ENCODE measurements around the gene BTNL9.
"Not testable (repeated sequence)": the region's sequence is repeated elsewhere in the genome, so short reads cannot be mapped to it uniquely, and the experiment has no call there.

BTNL9 gene

GRCh38 chr5:181092428-181092827, 52.4 kb downstream of the BTNL9 start:
- no peak for DNase-seq
- CTCF ChIA-PET: no interaction called here
- no peak overlapping the region for H3K27ac ChIP-seq (ENCODE audit: insufficient read depth in 1 of 2, low read depth in 1 of 2, low read length in 2 of 2, poor library complexity in 1 of 2, severe bottlenecking in 2 of 2)
- no peaks in the 10 kb centered on the region for H3K4me1 ChIP-seq (ENCODE audit: control extremely low read depth in 1 of 4, control insufficient read depth in 4 of 4, insufficient read depth in 4 of 4, low read length in 3 of 4)
- no peak overlapping the region for H3K4me3 ChIP-seq (ENCODE audit: control insufficient read depth in 1 of 7, extremely low read depth in 1 of 7, insufficient read depth in 4 of 7, low read depth in 2 of 7, low read length in 6 of 7)
- POLR2A ChIA-PET: no interaction called here
- peaks cover 0 to 20% (median 11%) of the 10 kb centered on the region in 5 experiments for H3K27me3 ChIP-seq (replicated peaks in 2 of 5; ENCODE audit: control insufficient read depth in 4 of 5, insufficient read depth in 5 of 5, low read length in 4 of 5)
- WGBS (ENCODE audit: insufficient coverage): 79% methylated on average over 5 of the region's 7 CpGs
- H3K36me3 ChIP-seq (ENCODE audit: control insufficient read depth in 4 of 4, insufficient read depth in 4 of 4, low read length in 3 of 4): no peaks in the 10 kb centered on the region
- H3K9me3 ChIP-seq (ENCODE audit: control extremely low read depth in 1 of 5, control insufficient read depth in 4 of 5, insufficient read depth in 2 of 5, low read depth in 1 of 5, low read length in 4 of 5): peaks cover 0 to 4% (median 0%) of the 10 kb centered on the region in 5 experiments

GRCh38 chr5:181095162-181095561, 55.1 kb downstream of the BTNL9 start:
- POLR2A ChIA-PET; H3K36me3 ChIP-seq (ENCODE audit: control insufficient read depth in 4 of 4, insufficient read depth in 4 of 4, low read length in 3 of 4); H3K4me3 ChIP-seq (ENCODE audit: control insufficient read depth in 1 of 7, extremely low read depth in 1 of 7, insufficient read depth in 4 of 7, low read depth in 2 of 7, low read length in 6 of 7); CTCF ChIA-PET; H3K9me3 ChIP-seq (ENCODE audit: control extremely low read depth in 1 of 5, control insufficient read depth in 4 of 5, insufficient read depth in 2 of 5, low read depth in 1 of 5, low read length in 4 of 5); H3K27ac ChIP-seq (ENCODE audit: insufficient read depth in 1 of 2, low read depth in 1 of 2, low read length in 2 of 2, poor library complexity in 1 of 2, severe bottlenecking in 2 of 2); DNase-seq; H3K4me1 ChIP-seq (ENCODE audit: control extremely low read depth in 1 of 4, control insufficient read depth in 4 of 4, insufficient read depth in 4 of 4, low read length in 3 of 4): not testable (repeated sequence)
- peaks cover 3 to 33% (median 19%) of the 10 kb centered on the region in 5 experiments for H3K27me3 ChIP-seq (replicated peaks in 2 of 5; ENCODE audit: control insufficient read depth in 4 of 5, insufficient read depth in 5 of 5, low read length in 4 of 5)
- no CpG with 5 or more reads among the region's 3 CpGs for WGBS (ENCODE audit: insufficient coverage)

DNA sequence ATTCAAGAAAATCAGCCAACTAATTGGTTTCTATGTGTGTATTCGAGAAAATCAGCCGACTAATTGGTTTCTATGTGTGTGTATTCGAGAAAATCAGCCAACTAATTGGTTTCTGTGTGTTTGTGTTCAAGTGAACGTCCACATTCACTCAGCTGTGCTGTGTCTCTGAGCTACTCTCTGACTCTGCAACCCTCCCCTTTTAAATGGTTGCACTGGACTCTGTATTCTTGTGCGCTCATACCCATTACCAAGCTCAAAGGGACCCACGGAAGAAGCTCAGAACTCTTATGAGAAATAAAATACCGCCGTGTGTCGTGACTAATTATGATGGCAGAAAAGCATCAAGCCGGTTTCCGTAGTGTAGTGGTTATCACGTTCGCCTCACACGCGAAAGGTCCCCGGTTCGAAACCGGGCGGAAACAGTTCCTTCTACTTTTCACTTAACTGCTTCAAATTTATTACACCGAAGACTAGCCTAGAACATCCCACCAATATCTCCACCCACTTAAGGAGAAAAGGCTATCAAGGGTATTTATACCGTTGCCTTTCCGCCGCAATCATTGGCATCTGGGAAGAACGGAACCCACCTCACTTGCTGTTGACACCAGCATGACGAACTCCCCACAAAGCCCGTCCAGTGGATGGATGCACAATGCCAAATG, 56.8 kb downstream of the BTNL9 start:
- H3K36me3 ChIP-seq (ENCODE audit: control insufficient read depth in 4 of 4, insufficient read depth in 4 of 4, low read length in 3 of 4); H3K27ac ChIP-seq (ENCODE audit: insufficient read depth in 1 of 2, low read depth in 1 of 2, low read length in 2 of 2, poor library complexity in 1 of 2, severe bottlenecking in 2 of 2); DNase-seq; CTCF ChIA-PET; H3K9me3 ChIP-seq (ENCODE audit: control extremely low read depth in 1 of 5, control insufficient read depth in 4 of 5, insufficient read depth in 2 of 5, low read depth in 1 of 5, low read length in 4 of 5); POLR2A ChIA-PET; H3K4me1 ChIP-seq (ENCODE audit: control extremely low read depth in 1 of 4, control insufficient read depth in 4 of 4, insufficient read depth in 4 of 4, low read length in 3 of 4); H3K4me3 ChIP-seq (ENCODE audit: control insufficient read depth in 1 of 7, extremely low read depth in 1 of 7, insufficient read depth in 4 of 7, low read depth in 2 of 7, low read length in 6 of 7): not testable (repeated sequence)
- no CpG with 5 or more reads among the region's 26 CpGs for WGBS (ENCODE audit: insufficient coverage)
- H3K27me3 ChIP-seq (replicated peaks in 2 of 5; ENCODE audit: control insufficient read depth in 4 of 5, insufficient read depth in 5 of 5, low read length in 4 of 5): peaks cover 3 to 38% (median 21%) of the 10 kb centered on the region in 5 experiments

- CTCF ChIA-PET; DNase-seq; H3K27ac ChIP-seq (ENCODE audit: insufficient read depth in 1 of 2, low read depth in 1 of 2, low read length in 2 of 2, poor library complexity in 1 of 2, severe bottlenecking in 2 of 2); POLR2A ChIA-PET; H3K9me3 ChIP-seq (ENCODE audit: control extremely low read depth in 1 of 5, control insufficient read depth in 4 of 5, insufficient read depth in 2 of 5, low read depth in 1 of 5, low read length in 4 of 5); H3K36me3 ChIP-seq (ENCODE audit: control insufficient read depth in 4 of 4, insufficient read depth in 4 of 4, low read length in 3 of 4); H3K4me3 ChIP-seq (ENCODE audit: control insufficient read depth in 1 of 7, extremely low read depth in 1 of 7, insufficient read depth in 4 of 7, low read depth in 2 of 7, low read length in 6 of 7); H3K4me1 ChIP-seq (ENCODE audit: control extremely low read depth in 1 of 4, control insufficient read depth in 4 of 4, insufficient read depth in 4 of 4, low read length in 3 of 4): not testable (repeated sequence)
- no CpG with 5 or more reads among the region's 26 CpGs for WGBS (ENCODE audit: insufficient coverage)
- peaks cover 3 to 34% (median 18%) of the 10 kb centered on the region in 5 experiments for H3K27me3 ChIP-seq (replicated peaks in 2 of 5; ENCODE audit: control insufficient read depth in 4 of 5, insufficient read depth in 5 of 5, low read length in 4 of 5)
Measured at GRCh38 chr5:181097383-181097753, 57.3 kb downstream of the BTNL9 start.

- peaks cover 3 to 30% (median 16%) of the 10 kb centered on the region in 5 experiments for H3K27me3 ChIP-seq (replicated peaks in 2 of 5; ENCODE audit: control insufficient read depth in 4 of 5, insufficient read depth in 5 of 5, low read length in 4 of 5)
- H3K9me3 ChIP-seq (ENCODE audit: control extremely low read depth in 1 of 5, control insufficient read depth in 4 of 5, insufficient read depth in 2 of 5, low read depth in 1 of 5, low read length in 4 of 5); H3K36me3 ChIP-seq (ENCODE audit: control insufficient read depth in 4 of 4, insufficient read depth in 4 of 4, low read length in 3 of 4); H3K4me3 ChIP-seq (ENCODE audit: control insufficient read depth in 1 of 7, extremely low read depth in 1 of 7, insufficient read depth in 4 of 7, low read depth in 2 of 7, low read length in 6 of 7); POLR2A ChIA-PET; H3K4me1 ChIP-seq (ENCODE audit: control extremely low read depth in 1 of 4, control insufficient read depth in 4 of 4, insufficient read depth in 4 of 4, low read length in 3 of 4); DNase-seq; CTCF ChIA-PET; H3K27ac ChIP-seq (ENCODE audit: insufficient read depth in 1 of 2, low read depth in 1 of 2, low read length in 2 of 2, poor library complexity in 1 of 2, severe bottlenecking in 2 of 2): not testable (repeated sequence)
- no CpG with 5 or more reads among the region's 56 CpGs for WGBS (ENCODE audit: insufficient coverage)
Measured at GRCh38 chr5:181097759-181098491, 57.9 kb downstream of the BTNL9 start.

GRCh38 chr5:181098762-181099601, 58.9 kb downstream of the BTNL9 start:
- DNase-seq: peak in 2 of 3 donors; percentile 50 to 63
- Histone ChIP-seq H3K9me3 (ENCODE audit: control extremely low read depth in 1 of 5, control insufficient read depth in 4 of 5, insufficient read depth in 2 of 5, low read depth in 1 of 5, low read length in 4 of 5) (peaks cover 0 to 2% (median 0%) of the 10 kb centered on the region in 5 experiments), H3K36me3 (ENCODE audit: control insufficient read depth in 4 of 4, insufficient read depth in 4 of 4, low read length in 3 of 4) (no peaks in the 10 kb centered on the region), H3K27ac (ENCODE audit: insufficient read depth in 1 of 2, low read depth in 1 of 2, low read length in 2 of 2, poor library complexity in 1 of 2, severe bottlenecking in 2 of 2) (no peak overlapping the region), H3K4me3 (ENCODE audit: control insufficient read depth in 1 of 7, extremely low read depth in 1 of 7, insufficient read depth in 4 of 7, low read depth in 2 of 7, low read length in 6 of 7) (no peak overlapping the region), H3K27me3 (replicated peaks in 2 of 5; ENCODE audit: control insufficient read depth in 4 of 5, insufficient read depth in 5 of 5, low read length in 4 of 5) (peaks cover 3 to 26% (median 13%) of the 10 kb centered on the region in 5 experiments), H3K4me1 (ENCODE audit: control extremely low read depth in 1 of 4, control insufficient read depth in 4 of 4, insufficient read depth in 4 of 4, low read length in 3 of 4) (peaks cover 0 to 4% (median under 1%) of the 10 kb centered on the region in 4 experiments)
- WGBS (ENCODE audit: insufficient coverage): 21% methylated on average over 17 of the region's 22 CpGs
- ChIA-PET CTCF (interaction anchor here (0.9 to 1.5 kb wide), 4 partner anchors 9 to 230 kb away, joined by 3 read pairs; no protein-coding TSS in a partner anchor), POLR2A (no interaction called here)

All from common myeloid progenitor, CD34-positive (primary cell).